HUES64 (cell line): ENCODE data around the gene SH3D19.
"Not testable (repeated sequence)": the region's sequence is repeated elsewhere in the genome, so short reads cannot be mapped to it uniquely, and the experiment has no call there.

Experiments used
- H3K27ac ChIP-seq: 2 replicates; pipeline ENCODE4 v1.7.0; 2013; ENCODE audit warnings: low read depth, low read length, inconsistent platforms
- H3K27me3 ChIP-seq: 2 replicates; pipeline ENCODE4 v1.6.1; 2013; ENCODE audit warnings: mild to moderate bottlenecking, low read length; ENCODE audit not compliant: insufficient read depth
- H3K36me3 ChIP-seq: 2 replicates; pipeline ENCODE4 v1.6.1; 2013; ENCODE audit warnings: mild to moderate bottlenecking, low read length; ENCODE audit not compliant: insufficient read depth
- H3K4me1 ChIP-seq: 2 replicates; pipeline ENCODE4 v1.6.1; 2013; ENCODE audit warnings: mild to moderate bottlenecking, low read length, moderate library complexity; ENCODE audit not compliant: insufficient read depth
- H3K4me3 ChIP-seq: 2 replicates; pipeline ENCODE4 v1.5.1; 2013; ENCODE audit warnings: mild to moderate bottlenecking, low read length, moderate library complexity
- H3K9ac ChIP-seq: 2 replicates; pipeline ENCODE4 v1.6.1; 2013; ENCODE audit warnings: mild to moderate bottlenecking, low read depth, low read length
- H3K9me3 ChIP-seq: 2 replicates; pipeline ENCODE4 v1.6.1; 2013; ENCODE audit warnings: low read depth, low read length; ENCODE audit not compliant: insufficient read depth
- WGBS: fragments of 150-250, 120-280 bp; methylation state at CpG from one replicate; pipeline ENCODE4 v1.1.7; 2013; ENCODE audit warnings: missing lambda C conversion rate; 5-methylcytosine and 5-hydroxymethylcytosine counted together

SH3D19 gene

GRCh38 chr4:151248519-151248918 is 76.9 kb downstream of the SH3D19 start:
- Histone ChIP-seq H3K9me3 (no peaks in the 10 kb centered on the region), H3K27ac (no peak overlapping the region), H3K4me1 (peaks cover 23% of the 10 kb centered on the region), H3K36me3 (no peaks in the 10 kb centered on the region), H3K4me3 (no peak overlapping the region), H3K9ac (no peak overlapping the region), H3K27me3 (no peaks in the 10 kb centered on the region)
- WGBS = 97% methylated on average over 1 of the region's 2 CpGs

- Histone ChIP-seq H3K4me3 (no peak overlapping the region), H3K4me1 (peaks cover 34% of the 10 kb centered on the region), H3K9me3 (no peaks in the 10 kb centered on the region), H3K27ac (no peak overlapping the region), H3K36me3 (no peaks in the 10 kb centered on the region), H3K9ac (no peak overlapping the region), H3K27me3 (no peaks in the 10 kb centered on the region)
- WGBS = 86% methylated on average over 1 of the region's 2 CpGs
Observed at GRCh38 chr4:151247395-151247794, 78.0 kb downstream of the SH3D19 start.

DNA sequence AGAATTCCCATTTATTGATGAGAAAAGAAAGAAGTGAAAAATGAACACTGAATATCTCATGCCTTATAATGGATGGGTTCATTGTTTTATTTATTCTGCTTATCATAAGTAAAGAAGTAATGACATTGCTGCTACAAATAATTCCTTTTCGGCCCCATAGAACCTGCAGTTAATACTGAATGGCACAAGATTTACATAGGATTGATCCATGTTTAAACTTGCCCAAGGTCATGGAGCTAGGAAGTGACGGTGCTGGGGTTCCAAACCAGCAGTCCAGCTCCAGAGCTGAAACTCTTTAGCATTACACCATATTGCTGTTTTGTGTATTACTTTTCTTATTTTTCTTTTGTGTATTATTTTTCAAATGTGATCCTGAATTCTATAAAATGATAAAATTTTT is 78.7 kb downstream of the SH3D19 start:
- Histone ChIP-seq H3K27me3 (no peaks in the 10 kb centered on the region), H3K4me1 (peaks cover 38% of the 10 kb centered on the region), H3K36me3 (no peaks in the 10 kb centered on the region), H3K9me3 (no peaks in the 10 kb centered on the region), H3K4me3 (no peak overlapping the region), H3K27ac (no peak overlapping the region), H3K9ac (no peak overlapping the region)
- 95% methylated on average over 2 of the region's 2 CpGs for WGBS

GRCh38 chr4:151242305-151242704 is 83.1 kb downstream of the SH3D19 start:
- no peak overlapping the region for H3K27ac ChIP-seq
- WGBS = 89% methylated on average over 1 of the region's 2 CpGs

GRCh38 chr4:151239608-151240007 is 85.8 kb downstream of the SH3D19 start:
- Histone ChIP-seq H3K9ac (no peak overlapping the region), H3K9me3 (0 out of 2 replicates have a peak, but pooled peaks cover 3% of the 10 kb centered on the region), H3K36me3 (peaks cover 5% of the 10 kb centered on the region; the same call in 1 of the 2 replicates), H3K4me3 (no peak overlapping the region), H3K4me1 (peaks cover 19% of the 10 kb centered on the region), H3K27ac (no peak overlapping the region), H3K27me3 (no peaks in the 10 kb centered on the region)
- 98% methylated on average over 3 of the region's 3 CpGs for WGBS

More at GRCh38 chr4:151242305-151242704, 83.1 kb downstream of the SH3D19 start:
- H3K27me3 ChIP-seq = no peaks in the 10 kb centered on the region
- 0 out of 2 replicates have a peak, but pooled peaks cover 2% of the 10 kb centered on the region for H3K9me3 ChIP-seq
- H3K9ac ChIP-seq = no peak overlapping the region
- H3K36me3 ChIP-seq = no peaks in the 10 kb centered on the region; the same call in 1 of the 2 replicates
- no peak overlapping the region for H3K4me3 ChIP-seq
- peaks cover 23% of the 10 kb centered on the region for H3K4me1 ChIP-seq

DNA sequence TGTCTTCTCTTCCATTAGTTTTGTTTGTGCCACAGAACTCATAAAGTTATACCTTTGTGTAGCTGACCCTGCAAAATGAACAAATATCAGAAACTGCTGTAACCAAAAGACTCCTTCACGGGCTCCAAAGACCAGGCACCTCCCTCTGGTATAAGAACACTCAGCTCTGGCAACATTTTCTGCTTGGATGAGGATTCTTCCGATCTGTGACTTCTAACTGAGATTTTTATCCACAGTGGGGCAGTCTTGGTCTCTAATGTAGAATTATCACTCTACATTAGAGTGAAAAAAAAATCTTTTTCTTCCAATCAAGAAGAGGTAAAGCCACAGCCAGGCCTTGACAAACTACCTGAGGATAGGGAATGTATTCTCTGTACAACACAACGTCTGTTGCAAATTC is 86.9 kb downstream of the SH3D19 start:
- peaks cover 5% of the 10 kb centered on the region; the same call in 1 of the 2 replicates for H3K36me3 ChIP-seq
- H3K9ac ChIP-seq = no peak overlapping the region
- H3K4me3 ChIP-seq = no peak overlapping the region
- H3K27me3 ChIP-seq = no peaks in the 10 kb centered on the region
- peaks cover 14% of the 10 kb centered on the region for H3K4me1 ChIP-seq
- H3K27ac ChIP-seq = no peak overlapping the region
- WGBS = 64% methylated on average over 3 of the region's 3 CpGs
- 0 out of 2 replicates have a peak, but pooled peaks cover 3% of the 10 kb centered on the region for H3K9me3 ChIP-seq

GRCh38 chr4:151236036-151236435 is 89.4 kb downstream of the SH3D19 start:
- no peak overlapping the region for H3K27ac ChIP-seq
- H3K36me3 ChIP-seq = peaks cover 5% of the 10 kb centered on the region; the same call in 1 of the 2 replicates
- H3K4me1 ChIP-seq = no peaks in the 10 kb centered on the region
- no peak overlapping the region for H3K4me3 ChIP-seq
- H3K9me3 ChIP-seq = 0 out of 2 replicates have a peak, but pooled peaks cover 3% of the 10 kb centered on the region
- H3K27me3 ChIP-seq = no peaks in the 10 kb centered on the region
- WGBS = 97% methylated on average over 27 of the region's 27 CpGs
- H3K9ac ChIP-seq = no peak overlapping the region

GRCh38 chr4:151235373-151235772 is 90.0 kb downstream of the SH3D19 start:
- WGBS = 92% methylated on average over 1 of the region's 1 CpG
- not testable (repeated sequence) for H3K9me3 ChIP-seq, H3K4me3 ChIP-seq

DNA sequence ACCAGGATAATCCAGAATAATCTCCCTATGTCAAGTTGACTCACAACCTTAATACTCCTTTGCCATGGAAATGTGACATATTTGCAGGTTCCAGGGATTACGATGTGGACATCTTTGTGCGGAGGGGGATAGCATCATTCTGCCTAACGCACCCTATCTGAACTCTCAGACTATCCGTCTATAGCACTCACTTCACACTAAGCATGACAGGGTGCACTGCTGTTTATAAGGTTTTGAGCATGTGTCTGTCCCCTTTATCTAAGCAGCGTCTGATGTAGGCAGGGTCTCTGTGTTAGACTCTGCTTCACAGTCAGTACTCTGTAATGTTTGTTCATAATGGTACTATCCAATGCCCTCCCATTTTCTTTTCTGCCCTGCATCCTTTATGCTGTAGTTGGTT is 91.8 kb downstream of the SH3D19 start:
- WGBS = 98% methylated on average over 5 of the region's 5 CpGs

More at GRCh38 chr4:151235373-151235772, 90.0 kb downstream of the SH3D19 start:
- not testable (repeated sequence) for H3K27ac ChIP-seq, H3K4me1 ChIP-seq, H3K9ac ChIP-seq, H3K36me3 ChIP-seq, H3K27me3 ChIP-seq

DNA sequence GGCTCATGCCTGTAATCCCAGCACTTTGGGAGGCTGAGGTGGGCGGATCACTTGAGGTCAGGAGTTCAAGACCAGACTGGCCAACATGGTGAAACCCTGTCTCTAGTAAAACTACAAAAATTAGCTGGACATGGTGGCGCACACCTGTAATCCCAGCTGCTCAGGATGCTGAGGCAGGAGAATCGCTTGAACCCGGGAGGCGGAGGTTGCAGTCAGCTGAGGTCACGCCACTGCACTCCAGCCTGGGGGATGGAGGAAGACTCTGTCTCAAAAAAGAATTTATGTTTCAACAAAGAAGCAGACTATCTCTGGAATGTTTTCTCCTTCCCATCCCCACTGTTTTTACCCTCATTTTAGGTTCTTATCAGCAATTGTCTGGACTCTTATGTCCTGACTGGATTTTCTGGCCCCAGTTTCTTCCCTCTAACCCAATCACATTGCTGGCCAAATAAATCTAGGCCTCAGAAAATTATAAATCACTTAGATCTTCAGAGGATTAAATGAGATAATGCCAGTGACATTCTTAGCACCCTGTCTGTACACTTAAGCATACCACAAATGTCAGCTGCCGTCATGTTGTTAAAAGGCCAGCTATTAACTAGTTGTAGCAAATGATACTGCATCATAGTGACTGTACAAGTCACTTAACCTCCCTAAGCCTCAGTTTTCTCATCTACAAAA is 93.3 kb downstream of the SH3D19 start:
- WGBS = 95% methylated on average over 7 of the region's 7 CpGs
- H3K4me1 ChIP-seq = no peaks in the 10 kb centered on the region
- peaks cover 3% of the 10 kb centered on the region; the same call in 1 of the 2 replicates for H3K36me3 ChIP-seq
- H3K27me3 ChIP-seq = no peaks in the 10 kb centered on the region
- no peak overlapping the region for H3K4me3 ChIP-seq
- no peak overlapping the region for H3K27ac ChIP-seq
- no peaks in the 10 kb centered on the region for H3K9me3 ChIP-seq
- no peak overlapping the region for H3K9ac ChIP-seq

More for the DNA sequence above, 91.8 kb downstream of the SH3D19 start:
- Histone ChIP-seq H3K27me3 (no peaks in the 10 kb centered on the region), H3K4me3 (no peak overlapping the region), H3K36me3 (peaks cover 5% of the 10 kb centered on the region; the same call in 1 of the 2 replicates), H3K9me3 (0 out of 2 replicates have a peak, but pooled peaks cover 3% of the 10 kb centered on the region), H3K9ac (no peak overlapping the region), H3K27ac (no peak overlapping the region), H3K4me1 (no peaks in the 10 kb centered on the region)

GRCh38 chr4:151228189-151229119 is 97.0 kb downstream of the SH3D19 start:
- WGBS = 97% methylated on average over 3 of the region's 6 CpGs
- Histone ChIP-seq H3K4me3 (no peak overlapping the region), H3K36me3 (0 out of 2 replicates have a peak, but pooled peaks cover 3% of the 10 kb centered on the region), H3K4me1 (no peaks in the 10 kb centered on the region), H3K9ac (no peak overlapping the region), H3K27me3 (no peaks in the 10 kb centered on the region), H3K27ac (no peak overlapping the region), H3K9me3 (no peaks in the 10 kb centered on the region)
